SK-N-SH (cell line): Measurements from ENCODE around the gene SMPD2. TPM values are rescaled to one million over a fixed set of nuclear protein-coding genes. Genes with fewer than 3 reads are reported as not detected.

Experiments
- CTCF ChIA-PET: fragments of 300-600, 350-600 bp; formaldehyde crosslinking; extraction: SDS; loops from one replicate; lab custom pipeline; 2021; lab: Yijun Ruan, JAX
- POLR2A ChIA-PET: fragments of 350-600 bp; sonication (Branson Sonifier 250); formaldehyde crosslinking; extraction: SDS; loops from one replicate; lab custom pipeline; 2020; ENCODE audit warnings: antibody characterized with exemption, inconsistent platforms; lab: Yijun Ruan, JAX
- DNase-seq: peaks from one replicate; pipeline ENCODE4 v3.0.0; 2012
- H2AFZ ChIP-seq: fragments of 200-600 bp; sonication (generic); 2 replicates; pipeline ENCODE4 v1.8.1; 2016; ENCODE audit warnings: antibody characterized with exemption, mild to moderate bottlenecking, low read depth
- H3F3A ChIP-seq: fragments of 200-600 bp; sonication (generic); replicated peaks from 2 replicates; pipeline ENCODE3; 2016; ENCODE audit warnings: antibody characterized with exemption, mild to moderate bottlenecking; ENCODE audit not compliant: insufficient read depth
- H3K27ac ChIP-seq, 2 experiments: fragments of 200-500 bp in 1 of 2; fragments of 200-600 bp in 1 of 2; sonication (Bioruptor generic) in 1 of 2; sonication (generic), shearing (Covaris generic) in 1 of 2; 2 replicates each; pipeline versions ENCODE4 v1.5.1 to v1.6.1; 2014 to 2016; ENCODE audit warnings: low read depth in 2 of 2, inconsistent platforms in 1 of 2, low read length in 1 of 2, mild to moderate bottlenecking in 1 of 2, mixed read lengths in 1 of 2
- H3K27me3 ChIP-seq: fragments of 200-600 bp; sonication (generic), shearing (Covaris generic); 2 replicates; pipeline ENCODE4 v1.6.1; 2016; ENCODE audit warnings: mixed run types; ENCODE audit not compliant: insufficient read depth
- H3K36me3 ChIP-seq, 2 experiments: fragments of 200-500 bp in 1 of 2; fragments of 200-600 bp in 1 of 2; sonication (Bioruptor generic) in 1 of 2; sonication (generic) in 1 of 2; replicated peaks in 1 of 2; 2 replicates each; pipeline versions ENCODE3 to v1.5.1; 2014 to 2016; ENCODE audit warnings: low read length in 1 of 2, mild to moderate bottlenecking in 1 of 2; ENCODE audit not compliant: insufficient read depth in 2 of 2, control insufficient read depth in 1 of 2
- H3K4me1 ChIP-seq, 2 experiments: fragments of 200-500 bp in 1 of 2; fragments of 200-600 bp in 1 of 2; sonication (Bioruptor generic) in 1 of 2; sonication (generic), shearing (Covaris generic) in 1 of 2; 2 replicates each; pipeline versions ENCODE4 v1.5.1 to v1.6.1; 2014 to 2016; ENCODE audit warnings: low read depth in 1 of 2, low read length in 1 of 2, mixed run types in 1 of 2; ENCODE audit not compliant: insufficient read depth in 2 of 2, control insufficient read depth in 1 of 2
- H3K4me2 ChIP-seq: fragments of 200-600 bp; sonication (generic), shearing (Covaris generic); 2 replicates; pipeline ENCODE4 v1.6.1; 2017; ENCODE audit warnings: mixed run types
- H3K4me3 ChIP-seq, 2 experiments: fragments of 200-500 bp in 1 of 2; fragments of 200-600 bp in 1 of 2; sonication (Bioruptor generic) in 1 of 2; sonication (generic), shearing (Covaris generic) in 1 of 2; 2 replicates each; pipeline versions ENCODE4 v1.5.1 to v1.8.1; 2014 to 2016; ENCODE audit warnings: low read depth in 2 of 2, inconsistent platforms in 1 of 2, low read length in 1 of 2, mild to moderate bottlenecking in 1 of 2, mixed read lengths in 1 of 2, moderate library complexity in 1 of 2
- H3K79me2 ChIP-seq: fragments of 200-600 bp; sonication (generic); 2 replicates; pipeline ENCODE4 v1.8.1; 2017; ENCODE audit warnings: mild to moderate bottlenecking; ENCODE audit not compliant: insufficient read depth
- H3K9ac ChIP-seq: fragments of 200-600 bp; sonication (generic); 2 replicates; pipeline ENCODE4 v1.6.1; 2017; ENCODE audit warnings: mixed run types
- H3K9me2 ChIP-seq: fragments of 200-600 bp; sonication (generic); 2 replicates; pipeline ENCODE4 v1.6.1; 2017; ENCODE audit warnings: mixed run types
- H3K9me3 ChIP-seq: fragments of 200-600 bp; sonication (generic); 2 replicates; pipeline ENCODE4 v1.6.1; 2017; ENCODE audit warnings: mixed run types, mild to moderate bottlenecking, moderate library complexity
- H4K20me1 ChIP-seq: fragments of 200-600 bp; sonication (generic); 2 replicates; pipeline ENCODE4 v1.6.1; 2017; ENCODE audit warnings: mild to moderate bottlenecking, mixed run types; ENCODE audit not compliant: insufficient read depth
- CHD2 ChIP-seq: fragments of 150-350 bp; IDR thresholded peaks from 2 replicates; pipeline ENCODE4 v1.6.1; 2018; ENCODE audit warnings: low read length; ENCODE audit not compliant: partially characterized antibody
- CTCF ChIP-seq: fragments of 200-600 bp; sonication (generic); IDR thresholded peaks from 2 replicates; pipeline ENCODE4 v1.6.1; 2017; ENCODE audit warnings: antibody characterized with exemption, mild to moderate bottlenecking, moderate library complexity
- EZH2phosphoT487 ChIP-seq: fragments of 200-600 bp; sonication (generic); IDR thresholded peaks from 2 replicates; pipeline ENCODE4 v1.6.1; 2017; ENCODE audit warnings: low read depth, mixed run types, mild to moderate bottlenecking, antibody characterized with exemption, moderate library complexity, borderline replicate concordance
- GABPA ChIP-seq: IDR thresholded peaks from 2 replicates; pipeline ENCODE4 v1.4.0; 2012; ENCODE audit warnings: low read depth, mild to moderate bottlenecking
- GATA2 ChIP-seq: sonication (generic); formaldehyde crosslinking; IDR thresholded peaks from 2 replicates; pipeline ENCODE4 v1.5.0; 2020; ENCODE audit warnings: mild to moderate bottlenecking, missing genetic modification reagents
- IRF3 ChIP-seq: fragments of 150-350 bp; IDR thresholded peaks from 2 replicates; pipeline ENCODE4 v1.6.1; 2016; ENCODE audit warnings: mild to moderate bottlenecking, low read depth, low read length
- JUND ChIP-seq: IDR thresholded peaks from 2 replicates; pipeline ENCODE4 v1.4.0; 2012
- MEF2A ChIP-seq: IDR thresholded peaks from 2 replicates; pipeline ENCODE4 v1.4.0; 2012; ENCODE audit warnings: low read depth, borderline replicate concordance
- NFIC ChIP-seq: IDR thresholded peaks from 2 replicates; pipeline ENCODE4 v1.4.0; 2012; ENCODE audit warnings: borderline replicate concordance
- REST ChIP-seq: IDR thresholded peaks from 2 replicates; pipeline ENCODE4 v1.6.1; 2012; ENCODE audit warnings: mild to moderate bottlenecking, low read depth, low read length, moderate library complexity
- SIN3A ChIP-seq: IDR thresholded peaks from 2 replicates; pipeline ENCODE4 v1.6.1; 2012; ENCODE audit warnings: low read depth, mild to moderate bottlenecking, low read length, moderate library complexity, borderline replicate concordance
- SMC3 ChIP-seq: IDR thresholded peaks from 2 replicates; pipeline ENCODE4 v1.6.1; 2012; ENCODE audit warnings: low read depth, low read length, improper control_type of control experiment
- TAF1 ChIP-seq: IDR thresholded peaks from 2 replicates; pipeline ENCODE4 v1.6.1; 2012; ENCODE audit warnings: low read depth, mild to moderate bottlenecking, low read length, moderate library complexity, borderline replicate concordance
- TCF12 ChIP-seq: IDR thresholded peaks from 2 replicates; pipeline ENCODE4 v1.4.0; 2012
- TEAD4 ChIP-seq: IDR thresholded peaks from 2 replicates; pipeline ENCODE4 v1.4.0; 2012; ENCODE audit warnings: mild to moderate bottlenecking, borderline replicate concordance; ENCODE audit not compliant: insufficient read depth
- USF1 ChIP-seq: IDR thresholded peaks from 2 replicates; pipeline ENCODE4 v1.4.0; 2012; ENCODE audit warnings: low read depth, borderline replicate concordance
- USF2 ChIP-seq: fragments of 150-350 bp; IDR thresholded peaks from 2 replicates; pipeline ENCODE4 v1.6.1; 2017; ENCODE audit warnings: antibody characterized with exemption, low read length, low read depth, borderline replicate concordance
- WGBS: methylation state at CpG from one replicate; pipeline ENCODE4 v1.1.6; 2017; ENCODE audit warnings: low lambda C conversion rate; 5-methylcytosine and 5-hydroxymethylcytosine counted together
- polyA plus RNA-seq, 3 experiments: library from polyadenylated mRNA; depleted of rRNA; stranded (reverse); fragments of >200 nt; gene quantifications; 2 replicates each; pipeline ENCODE4 v1.2.3, GENCODE V29; 2012

SMPD2 gene
- polyA plus RNA-seq, 1 of the 3 experiments (the other 2 are of a cell fraction) = 9.7 TPM

GRCh38 chr6:109417646-109418045 lies 22.9 kb upstream of the SMPD2 start:
- Histone ChIP-seq H3K4me3 (no peak overlapping the region), H2AFZ (no peak overlapping the region), H3K4me2 (no peak overlapping the region), H3K9ac (no peak overlapping the region), H3K79me2 (no peaks in the 10 kb centered on the region), H3K27ac (no peak overlapping the region), H3K36me3 (no peaks in the 10 kb centered on the region), H3K4me1 (no peaks in the 10 kb centered on the region), H3F3A (no peaks in the 10 kb centered on the region), H4K20me1 (no peaks in the 10 kb centered on the region), H3K9me3 (no peaks in the 10 kb centered on the region), H3K27me3 (no peaks in the 10 kb centered on the region), H3K9me2 (no peaks in the 10 kb centered on the region)
- POLR2A ChIA-PET = no interaction called here
- CTCF ChIA-PET = interaction anchor here (1.0 kb wide), 1 partner anchor 35 kb away, joined by 4 read pairs; no protein-coding TSS in a partner anchor
- 92% methylated on average over 4 of the region's 4 CpGs for WGBS
- DNase-seq = no peak
- TF ChIP-seq IRF3 (no peak), MEF2A (no peak), SIN3A (no peak), EZH2phosphoT487 (no peak), JUND (no peak), REST (no peak), NFIC (no peak), USF2 (no peak), TEAD4 (no peak), TAF1 (no peak), CHD2 (no peak), USF1 (no peak), GATA2 (no peak), TCF12 (no peak), SMC3 (no peak), CTCF (no peak), GABPA (no peak)
